Cardiac fibroblast (primary cell): ENCODE results near the gene FBXW11.
"Not testable (repeated sequence)": the region's sequence is repeated elsewhere in the genome, so short reads cannot be mapped to it uniquely, and the experiment has no call there.

Source experiments
- DNase-seq, 2 donors: peaks; one replicate each; pipeline versions ENCODE4 v3.0.0 to v3.0.0-alpha.2; 2010; ENCODE audit warnings: low read depth in 2 of 2
- H3K4me3 ChIP-seq, 2 donors: replicated peaks in 1 of 2; 1 replicate in 1 of 2; 2 replicates in 1 of 2; pipeline ENCODE4 v1.5.1; 2011; ENCODE audit warnings: low read depth in 2 of 2, low read length in 2 of 2, mild to moderate bottlenecking in 2 of 2, moderate library complexity in 1 of 2
- TF ChIP-seq, protein P1 (sequence below): IDR thresholded peaks from one replicate; pipeline ENCODE4 v1.5.1; 2011; ENCODE audit warnings: low read depth, mild to moderate bottlenecking, low read length, inconsistent platforms

FBXW11 gene

DNA sequence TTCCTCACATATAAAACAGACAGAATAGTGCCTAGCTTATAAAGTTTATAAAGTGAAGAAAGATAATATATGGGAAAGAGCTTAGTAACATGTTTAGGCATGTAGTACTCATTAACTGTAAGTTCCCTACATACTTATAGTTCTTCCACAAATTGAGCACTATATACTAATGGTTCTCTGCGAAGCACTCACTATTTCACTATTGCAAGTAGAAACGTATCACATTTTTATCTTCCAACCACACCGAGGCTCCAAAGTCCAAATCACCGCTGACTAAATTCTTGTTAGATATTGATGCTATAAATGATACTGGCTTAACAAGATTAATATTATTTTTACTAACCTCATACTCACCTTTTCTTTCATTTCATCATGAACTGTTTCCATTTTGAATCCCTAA, 61.0 kb downstream of the FBXW11 start:
- no peak overlapping the region for H3K4me3 ChIP-seq
- DNase-seq: no peak
- TF ChIP-seq, protein P1, sequence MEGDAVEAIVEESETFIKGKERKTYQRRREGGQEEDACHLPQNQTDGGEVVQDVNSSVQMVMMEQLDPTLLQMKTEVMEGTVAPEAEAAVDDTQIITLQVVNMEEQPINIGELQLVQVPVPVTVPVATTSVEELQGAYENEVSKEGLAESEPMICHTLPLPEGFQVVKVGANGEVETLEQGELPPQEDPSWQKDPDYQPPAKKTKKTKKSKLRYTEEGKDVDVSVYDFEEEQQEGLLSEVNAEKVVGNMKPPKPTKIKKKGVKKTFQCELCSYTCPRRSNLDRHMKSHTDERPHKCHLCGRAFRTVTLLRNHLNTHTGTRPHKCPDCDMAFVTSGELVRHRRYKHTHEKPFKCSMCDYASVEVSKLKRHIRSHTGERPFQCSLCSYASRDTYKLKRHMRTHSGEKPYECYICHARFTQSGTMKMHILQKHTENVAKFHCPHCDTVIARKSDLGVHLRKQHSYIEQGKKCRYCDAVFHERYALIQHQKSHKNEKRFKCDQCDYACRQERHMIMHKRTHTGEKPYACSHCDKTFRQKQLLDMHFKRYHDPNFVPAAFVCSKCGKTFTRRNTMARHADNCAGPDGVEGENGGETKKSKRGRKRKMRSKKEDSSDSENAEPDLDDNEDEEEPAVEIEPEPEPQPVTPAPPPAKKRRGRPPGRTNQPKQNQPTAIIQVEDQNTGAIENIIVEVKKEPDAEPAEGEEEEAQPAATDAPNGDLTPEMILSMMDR: no peak

DNA sequence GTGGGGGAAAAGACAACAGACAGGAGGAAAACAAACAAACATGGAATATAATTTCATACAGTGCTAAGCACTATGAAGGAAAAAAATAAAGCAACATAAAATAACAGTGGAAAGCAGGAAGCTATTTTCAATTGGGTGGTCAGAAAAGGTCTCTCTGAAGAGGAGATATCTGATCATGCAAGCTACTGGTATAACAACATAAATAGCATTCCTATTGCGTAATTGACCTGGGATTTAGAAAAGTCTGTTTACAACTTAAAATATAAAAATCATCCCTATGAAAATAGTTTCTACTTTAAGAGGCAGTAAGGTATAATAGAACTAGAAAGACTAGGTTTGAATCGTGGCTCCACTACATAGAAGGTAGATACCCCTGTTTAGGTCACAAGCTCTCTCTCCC, 61.4 kb downstream of the FBXW11 start:
- no peak overlapping the region for H3K4me3 ChIP-seq
- TF ChIP-seq, protein P1: no peak
- peak; percentile 33 to 47 for DNase-seq

DNA sequence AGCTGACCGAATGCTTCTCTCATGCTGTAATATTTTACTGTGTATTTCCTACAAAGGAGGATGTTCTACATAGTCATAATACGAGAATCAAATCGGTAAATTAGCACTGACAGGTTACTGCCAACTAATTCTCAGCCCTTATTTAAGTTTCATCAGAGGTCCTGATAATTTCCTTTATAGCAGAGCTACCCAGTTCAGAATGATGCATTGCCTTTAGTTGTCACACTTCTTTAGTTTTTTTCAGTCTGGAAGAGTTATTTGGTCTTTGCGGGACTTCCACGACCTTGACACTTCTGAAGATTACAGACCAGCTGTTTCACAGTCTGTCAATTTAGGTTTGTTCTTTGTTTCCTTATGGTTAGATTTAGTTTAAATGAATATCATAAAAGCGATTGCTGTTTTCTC, 64.3 kb downstream of the FBXW11 start:
- not testable (repeated sequence) for H3K4me3 ChIP-seq, DNase-seq

DNA sequence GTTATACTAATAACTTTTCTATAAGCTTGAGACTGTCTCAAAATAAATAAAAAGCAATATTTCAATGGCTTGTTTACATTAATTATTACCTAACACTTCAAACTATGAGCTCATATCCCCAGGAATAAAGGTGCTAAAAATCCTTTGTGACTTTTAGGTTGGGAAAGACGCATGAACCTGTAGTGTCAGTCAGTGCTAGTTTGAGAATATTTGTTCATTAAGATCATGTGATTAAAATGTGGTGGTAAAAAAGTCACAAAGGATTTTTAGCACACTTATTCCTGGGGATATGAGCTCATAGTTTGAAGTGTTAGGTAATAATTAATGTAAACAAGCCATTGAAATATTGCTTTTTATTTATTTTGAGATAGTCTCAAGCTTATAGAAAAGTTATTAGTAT, 64.8 kb downstream of the FBXW11 start:
- H3K4me3 ChIP-seq, DNase-seq: not testable (repeated sequence)

DNA sequence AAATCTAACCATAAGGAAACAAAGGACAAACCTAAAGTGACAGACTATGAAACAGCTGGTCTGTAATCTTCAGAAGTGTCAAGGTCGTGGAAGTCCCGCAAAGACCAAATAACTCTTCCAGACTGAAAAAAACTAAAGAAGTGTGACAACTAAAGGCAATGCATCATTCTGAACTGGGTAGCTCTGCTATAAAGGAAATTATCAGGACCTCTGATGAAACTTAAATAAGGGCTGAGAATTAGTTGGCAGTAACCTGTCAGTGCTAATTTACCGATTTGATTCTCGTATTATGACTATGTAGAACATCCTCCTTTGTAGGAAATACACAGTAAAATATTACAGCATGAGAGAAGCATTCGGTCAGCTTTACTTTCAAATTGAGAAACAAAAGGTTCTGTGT, 65.2 kb downstream of the FBXW11 start:
- not testable (repeated sequence) for H3K4me3 ChIP-seq, DNase-seq

DNA sequence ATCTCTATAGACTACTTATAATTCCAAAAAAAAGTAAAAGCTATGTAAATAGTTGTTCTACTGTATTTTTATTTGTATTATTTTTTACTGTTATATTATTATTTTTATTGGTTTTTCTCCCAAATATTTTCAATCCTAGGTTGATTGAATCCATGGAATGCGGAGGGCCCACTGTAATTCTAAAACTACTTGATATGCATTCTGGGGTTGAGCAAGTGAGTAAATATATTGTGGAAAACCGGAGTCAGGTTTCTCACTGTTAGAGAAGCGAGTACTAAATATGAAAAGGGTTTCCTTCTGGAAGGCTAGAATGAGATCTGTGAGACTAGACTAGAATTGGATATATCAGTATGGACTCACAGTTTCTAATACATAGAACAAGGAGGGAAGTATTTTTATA, 66.5 kb downstream of the FBXW11 start:
- TF ChIP-seq, protein P1: no peak
- no peak overlapping the region for H3K4me3 ChIP-seq
- no peak for DNase-seq

DNA sequence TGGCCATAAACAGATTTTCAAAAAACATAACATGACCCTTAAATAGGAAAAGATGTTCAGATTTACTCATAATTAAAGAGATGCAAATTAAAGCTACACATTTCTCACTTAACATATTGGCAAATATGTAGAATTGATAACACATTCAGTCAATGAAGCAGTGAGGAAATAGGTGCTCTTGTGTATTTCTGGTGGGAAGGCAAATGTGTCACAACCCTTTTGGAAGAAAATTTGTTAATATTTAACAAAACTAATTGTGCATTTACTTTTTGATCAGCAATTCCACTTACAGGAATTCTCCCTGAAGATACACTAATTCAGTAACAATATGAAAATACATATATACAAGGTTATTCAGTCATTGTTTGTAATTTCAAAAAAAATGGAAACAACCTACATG, 68.1 kb downstream of the FBXW11 start:
- DNase-seq: no peak
- no peak overlapping the region for H3K4me3 ChIP-seq
- TF ChIP-seq, protein P1: no peak

DNA sequence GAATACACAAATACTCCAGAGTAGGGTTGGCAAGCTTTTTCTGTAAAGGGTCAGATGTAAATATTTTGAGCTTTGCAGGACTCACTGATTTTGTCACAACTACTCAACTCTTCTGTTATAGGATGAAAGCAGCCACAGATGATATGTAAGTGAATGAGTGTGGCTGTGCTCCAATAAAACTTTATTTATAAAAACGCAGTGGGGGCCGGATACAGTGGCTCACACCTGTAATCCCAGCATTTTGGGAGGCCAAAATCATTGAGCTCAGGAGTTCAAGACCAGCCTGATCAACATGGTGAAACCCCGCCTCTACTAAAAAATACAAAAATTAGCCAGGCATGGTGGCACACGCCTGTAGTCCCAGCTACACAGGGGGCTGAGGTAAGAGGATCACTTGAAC, 69.1 kb downstream of the FBXW11 start:
- DNase-seq: no peak
- no peak overlapping the region for H3K4me3 ChIP-seq
- TF ChIP-seq, protein P1: no peak

DNA sequence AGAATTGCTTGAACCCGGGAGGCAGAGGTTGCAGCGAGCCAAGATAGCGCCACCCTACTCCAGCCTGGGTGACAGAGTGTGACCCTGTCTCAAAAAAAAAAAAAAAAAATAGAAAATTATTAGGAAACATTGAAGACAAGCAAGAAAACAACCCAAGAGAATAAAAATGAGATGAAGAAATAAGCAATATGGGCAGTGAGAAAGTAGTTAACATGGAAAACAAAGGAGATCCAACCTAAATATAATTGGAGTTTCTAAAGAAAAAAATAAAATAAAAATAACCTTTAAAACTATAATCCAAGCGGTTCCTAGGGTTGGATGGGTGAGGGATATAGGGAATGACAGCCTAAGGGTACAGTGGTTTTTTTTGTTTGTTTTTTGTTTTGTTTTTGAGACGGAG, 71.9 kb downstream of the FBXW11 start:
- no peak for DNase-seq
- TF ChIP-seq, protein P1: no peak
- no peak overlapping the region for H3K4me3 ChIP-seq
